Breast epithelium (tissue), 3 donors: ENCODE data around the gene SCN7A.

Source experiments
- POLR2A ChIP-seq: fragments of 450-650 bp; IDR thresholded peaks from one replicate; pipeline ENCODE4 v1.6.1; 2016; ENCODE audit warnings: antibody characterized with exemption, mild to moderate bottlenecking, moderate library complexity
- POLR2AphosphoS5 ChIP-seq, 3 donors: sonication (generic); formaldehyde crosslinking; IDR thresholded peaks; one replicate each; pipeline ENCODE4 v1.6.1; 2017; ENCODE audit warnings: antibody characterized with exemption in 3 of 3
- TF ChIP-seq, protein P1 (sequence below), 3 donors: fragments of 450-650 bp; IDR thresholded peaks; one replicate each; pipeline ENCODE4 v1.5.1; 2016 to 2017; ENCODE audit warnings: antibody characterized with exemption in 3 of 3, mild to moderate bottlenecking in 3 of 3, moderate library complexity in 3 of 3

DNA sequence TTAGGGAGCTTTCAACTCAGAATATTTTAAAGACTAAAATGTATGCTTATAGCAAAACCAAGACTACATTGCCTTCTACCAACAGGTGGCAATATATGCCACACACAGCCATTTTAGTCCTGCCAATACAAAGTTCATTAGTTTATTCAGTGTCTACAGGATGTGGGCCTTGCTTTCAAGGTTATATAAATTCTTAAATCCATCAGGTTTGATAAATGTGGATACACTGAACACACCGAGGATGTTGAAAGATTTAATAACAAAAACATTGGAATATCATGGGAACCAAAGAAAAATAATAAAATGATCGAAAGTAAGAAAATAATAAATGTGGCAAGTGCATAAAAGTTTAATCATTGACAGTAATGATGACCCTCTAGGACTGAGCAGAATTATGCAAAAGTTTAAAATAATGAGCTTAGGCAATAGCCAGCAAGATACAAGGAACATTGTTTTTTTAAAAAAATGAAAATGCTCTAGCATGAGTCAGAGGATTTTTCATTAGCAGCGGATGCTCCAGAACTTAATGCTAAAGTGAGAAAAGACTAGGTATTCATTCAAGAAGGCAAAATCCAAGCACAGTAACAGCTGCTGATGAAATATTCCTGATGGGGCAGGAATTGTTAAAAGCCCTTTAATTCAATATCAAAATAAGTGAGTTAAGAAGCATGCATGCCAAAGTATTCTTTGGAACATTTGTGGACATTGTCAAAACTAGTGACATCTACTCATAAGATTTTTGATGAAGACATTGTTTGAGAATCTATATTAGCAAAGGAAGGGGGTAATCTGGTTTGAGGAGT, 132.5 kb downstream of the SCN7A start:
- TF ChIP-seq, protein P1, sequence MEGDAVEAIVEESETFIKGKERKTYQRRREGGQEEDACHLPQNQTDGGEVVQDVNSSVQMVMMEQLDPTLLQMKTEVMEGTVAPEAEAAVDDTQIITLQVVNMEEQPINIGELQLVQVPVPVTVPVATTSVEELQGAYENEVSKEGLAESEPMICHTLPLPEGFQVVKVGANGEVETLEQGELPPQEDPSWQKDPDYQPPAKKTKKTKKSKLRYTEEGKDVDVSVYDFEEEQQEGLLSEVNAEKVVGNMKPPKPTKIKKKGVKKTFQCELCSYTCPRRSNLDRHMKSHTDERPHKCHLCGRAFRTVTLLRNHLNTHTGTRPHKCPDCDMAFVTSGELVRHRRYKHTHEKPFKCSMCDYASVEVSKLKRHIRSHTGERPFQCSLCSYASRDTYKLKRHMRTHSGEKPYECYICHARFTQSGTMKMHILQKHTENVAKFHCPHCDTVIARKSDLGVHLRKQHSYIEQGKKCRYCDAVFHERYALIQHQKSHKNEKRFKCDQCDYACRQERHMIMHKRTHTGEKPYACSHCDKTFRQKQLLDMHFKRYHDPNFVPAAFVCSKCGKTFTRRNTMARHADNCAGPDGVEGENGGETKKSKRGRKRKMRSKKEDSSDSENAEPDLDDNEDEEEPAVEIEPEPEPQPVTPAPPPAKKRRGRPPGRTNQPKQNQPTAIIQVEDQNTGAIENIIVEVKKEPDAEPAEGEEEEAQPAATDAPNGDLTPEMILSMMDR (IDR thresholded peaks at IDR 0.05) = no peak
- TF ChIP-seq POLR2A (no peak), POLR2AphosphoS5 (IDR thresholded peaks at IDR 0.05) (no peak)
